Stimulated activated CD4-positive, alpha-beta T cell treated with anti-CD3 and anti-CD28 coated beads, Interleukin-12 subunit alpha, Interleukin-12 subunit beta, amount 100 ng/mL, for 4 hours (primary cell): Measurements from ENCODE around the gene PKD1.
"Not testable (repeated sequence)": the region's sequence is repeated elsewhere in the genome, so short reads cannot be mapped to it uniquely, and the experiment has no call there.

Source experiments
- DNase-seq: peaks from one replicate; pipeline ENCODE4 v3.0.0-alpha.2; 2020

Gene PKD1

GRCh38 chr16:2105769-2106168 is 29.9 kb downstream of the PKD1 start:
- DNase-seq = not testable (repeated sequence)

- not testable (repeated sequence) for DNase-seq
Observed at GRCh38 chr16:2105291-2105690, 30.4 kb downstream of the PKD1 start.

GRCh38 chr16:2104464-2104863 is 31.2 kb downstream of the PKD1 start:
- DNase-seq = not testable (repeated sequence)

GRCh38 chr16:2102471-2102870 is 33.2 kb downstream of the PKD1 start:
- DNase-seq = no peak

GRCh38 chr16:2101581-2101980 is 34.1 kb downstream of the PKD1 start:
- DNase-seq = not testable (repeated sequence)

- DNase-seq = not testable (repeated sequence)
Observed at GRCh38 chr16:2097689-2098088, 38.0 kb downstream of the PKD1 start.

GRCh38 chr16:2096853-2097595 is 38.7 kb downstream of the PKD1 start:
- no peak for DNase-seq

- no peak for DNase-seq
Observed at GRCh38 chr16:2095918-2096582, 39.6 kb downstream of the PKD1 start.

- no peak for DNase-seq
Observed at GRCh38 chr16:2095315-2095853, 40.3 kb downstream of the PKD1 start.

GRCh38 chr16:2093793-2094192 is 41.9 kb downstream of the PKD1 start:
- DNase-seq = no peak

GRCh38 chr16:2092866-2093265 is 42.8 kb downstream of the PKD1 start:
- no peak for DNase-seq

GRCh38 chr16:2092256-2092620 is 43.5 kb downstream of the PKD1 start:
- DNase-seq = no peak

GRCh38 chr16:2091547-2092255 is 44.0 kb downstream of the PKD1 start:
- DNase-seq = no peak

- DNase-seq = no peak
Observed at GRCh38 chr16:2090777-2091546, 44.7 kb downstream of the PKD1 start.

- no peak for DNase-seq
Observed at GRCh38 chr16:2090481-2090776, 45.3 kb downstream of the PKD1 start.

- DNase-seq = no peak
Observed at GRCh38 chr16:2089706-2090480, 45.8 kb downstream of the PKD1 start.

- DNase-seq = no peak
Observed at GRCh38 chr16:2088759-2089358, 46.8 kb downstream of the PKD1 start.

- no peak for DNase-seq
Observed at GRCh38 chr16:2087748-2088631, 47.7 kb downstream of the PKD1 start.

GRCh38 chr16:2086812-2087747 is 48.6 kb downstream of the PKD1 start:
- DNase-seq = no peak
